ENCODE measurements around the gene STEAP1B.

The STEAP1B gene

GRCh38 chr7:22486597-22486996 lies 13.4 kb downstream of the STEAP1B start:
- no peak overlapping the region for H3K27ac ChIP-seq
- TF ChIP-seq, protein P1, sequence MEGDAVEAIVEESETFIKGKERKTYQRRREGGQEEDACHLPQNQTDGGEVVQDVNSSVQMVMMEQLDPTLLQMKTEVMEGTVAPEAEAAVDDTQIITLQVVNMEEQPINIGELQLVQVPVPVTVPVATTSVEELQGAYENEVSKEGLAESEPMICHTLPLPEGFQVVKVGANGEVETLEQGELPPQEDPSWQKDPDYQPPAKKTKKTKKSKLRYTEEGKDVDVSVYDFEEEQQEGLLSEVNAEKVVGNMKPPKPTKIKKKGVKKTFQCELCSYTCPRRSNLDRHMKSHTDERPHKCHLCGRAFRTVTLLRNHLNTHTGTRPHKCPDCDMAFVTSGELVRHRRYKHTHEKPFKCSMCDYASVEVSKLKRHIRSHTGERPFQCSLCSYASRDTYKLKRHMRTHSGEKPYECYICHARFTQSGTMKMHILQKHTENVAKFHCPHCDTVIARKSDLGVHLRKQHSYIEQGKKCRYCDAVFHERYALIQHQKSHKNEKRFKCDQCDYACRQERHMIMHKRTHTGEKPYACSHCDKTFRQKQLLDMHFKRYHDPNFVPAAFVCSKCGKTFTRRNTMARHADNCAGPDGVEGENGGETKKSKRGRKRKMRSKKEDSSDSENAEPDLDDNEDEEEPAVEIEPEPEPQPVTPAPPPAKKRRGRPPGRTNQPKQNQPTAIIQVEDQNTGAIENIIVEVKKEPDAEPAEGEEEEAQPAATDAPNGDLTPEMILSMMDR (conservative IDR thresholded peaks at IDR 0.05): no peak

DNA sequence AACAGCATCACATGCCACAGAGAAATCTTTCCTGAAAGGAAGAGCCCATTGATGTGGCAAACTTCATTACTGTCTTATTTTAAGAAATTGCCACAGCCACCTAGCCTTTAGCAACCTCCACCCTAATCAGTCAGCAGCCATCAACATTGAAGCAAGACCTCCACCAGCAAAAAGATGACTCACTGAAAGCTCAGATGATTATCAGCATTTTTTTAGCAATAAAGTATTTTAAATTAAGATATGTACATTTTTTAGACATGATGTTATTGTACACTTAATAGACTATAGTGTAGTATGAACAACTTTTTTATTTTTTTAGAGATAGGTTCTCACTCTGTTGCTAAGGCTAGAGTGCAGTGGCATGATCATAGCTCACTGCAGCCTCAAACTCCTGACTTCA lies 14.8 kb downstream of the STEAP1B start:
- TF ChIP-seq, protein P1 (conservative IDR thresholded peaks at IDR 0.05): no peak
- H3K27ac ChIP-seq: no peak overlapping the region

DNA sequence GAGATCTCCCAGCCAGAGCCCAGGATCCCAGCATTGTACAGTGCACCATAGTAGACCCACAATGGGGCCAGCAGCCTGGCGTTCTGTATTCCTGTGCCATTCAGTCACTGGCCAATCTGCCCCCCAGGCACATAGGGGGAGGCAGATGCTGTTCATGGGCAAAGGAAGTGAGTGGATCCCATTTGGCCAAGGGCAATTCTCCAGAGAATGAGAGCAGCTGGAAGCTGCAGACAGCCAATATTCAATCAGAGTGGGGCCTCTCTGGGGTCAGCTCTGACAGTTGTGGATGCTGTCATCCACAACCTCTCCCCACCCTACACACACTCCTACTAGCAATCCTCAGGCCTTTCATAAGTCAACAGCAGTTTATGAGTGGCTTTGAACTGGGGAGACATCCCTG lies 17.5 kb downstream of the STEAP1B start:
- TF ChIP-seq, protein P1 (conservative IDR thresholded peaks at IDR 0.05): no peak
- H3K27ac ChIP-seq: no peak overlapping the region

DNA sequence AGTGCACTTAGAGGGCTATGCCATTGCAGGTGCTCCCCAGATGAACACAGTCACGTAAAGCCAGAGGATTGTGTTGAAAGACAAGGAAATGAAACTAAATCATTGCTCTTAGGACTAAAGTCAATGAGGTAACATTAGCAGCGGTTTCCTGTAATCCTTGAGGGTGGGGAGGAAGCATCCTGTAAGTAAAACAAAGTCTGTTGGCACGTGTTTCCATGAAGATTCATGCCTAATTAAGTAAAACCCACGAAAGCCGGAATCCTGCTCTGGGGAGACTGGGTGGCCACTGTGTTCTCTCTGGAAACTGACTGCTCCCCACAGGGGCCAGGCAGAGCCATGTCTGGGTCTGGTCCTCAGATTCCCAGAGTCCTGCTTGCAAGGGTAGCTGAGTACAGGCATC lies 18.3 kb downstream of the STEAP1B start:
- no peak overlapping the region for H3K27ac ChIP-seq
- TF ChIP-seq, protein P1 (conservative IDR thresholded peaks at IDR 0.05): no peak

DNA sequence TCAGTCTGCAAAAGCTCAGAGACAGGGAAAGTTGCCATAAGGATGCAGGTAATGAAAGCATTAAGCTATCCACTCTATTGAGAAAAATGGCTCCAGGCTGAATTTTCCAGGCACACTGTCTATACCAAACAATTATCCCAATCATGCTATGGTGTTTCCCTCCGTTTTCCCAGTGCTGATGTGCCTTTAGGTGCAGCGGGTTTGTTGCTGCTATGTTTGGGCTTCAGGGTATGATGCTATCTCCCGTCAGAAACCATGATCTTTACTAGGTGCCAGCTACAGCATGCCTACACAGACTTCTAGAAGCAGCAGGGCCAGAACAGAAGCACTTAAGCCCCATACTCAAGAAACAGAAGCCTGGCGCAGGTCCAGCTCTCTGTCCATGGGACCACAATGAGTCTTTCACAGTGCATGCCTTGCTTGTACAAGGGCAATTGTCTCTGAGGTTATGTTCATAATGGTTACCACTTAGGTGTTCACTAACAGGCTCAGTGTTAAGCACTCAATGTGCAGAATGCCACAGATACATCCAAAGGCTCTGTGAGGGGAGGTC lies 19.4 kb downstream of the STEAP1B start:
- TF ChIP-seq, protein P1 (conservative IDR thresholded peaks at IDR 0.05): no peak
- H3K27ac ChIP-seq: no peak overlapping the region

GRCh38 chr7:22477876-22478450 lies 22.0 kb downstream of the STEAP1B start:
- no peak overlapping the region for H3K27ac ChIP-seq
- TF ChIP-seq, protein P1 (conservative IDR thresholded peaks at IDR 0.05): no peak

- TF ChIP-seq, protein P1 (conservative IDR thresholded peaks at IDR 0.05): no peak
- H3K27ac ChIP-seq: no peak overlapping the region
Observed at GRCh38 chr7:22477262-22477661, 22.7 kb downstream of the STEAP1B start.
